ENCODE data around the gene PDGFD.

PDGFD gene

GRCh38 chr11:104033561-104033960, 130.4 kb downstream of the PDGFD start:
- Histone ChIP-seq H3K9ac (ENCODE audit: low read depth, low read length) (no peak overlapping the region), H4K20me1 (ENCODE audit: insufficient read depth, low read length) (no peaks in the 10 kb centered on the region), H3K4me1 (ENCODE audit: insufficient read depth, low read length) (no peaks in the 10 kb centered on the region), H3K4me2 (ENCODE audit: insufficient read depth, low read length) (no peak overlapping the region), H3K27ac (ENCODE audit: low read length) (no peak overlapping the region), H3K36me3 (ENCODE audit: insufficient read depth, low read length) (no peaks in the 10 kb centered on the region), H3K9me3 (ENCODE audit: insufficient read depth, low read length, severe bottlenecking) (no peaks in the 10 kb centered on the region), H3K27me3 (ENCODE audit: insufficient read depth, low read length, poor library complexity) (no peaks in the 10 kb centered on the region), H3K79me2 (ENCODE audit: insufficient read depth, low read length) (no peaks in the 10 kb centered on the region), H2AFZ (ENCODE audit: low read depth, low read length) (no peak overlapping the region), H3K4me3 (ENCODE audit: low read depth in 1 of 2, low read length in 2 of 2) (no peak overlapping the region)
- DNase-seq (no peak), ATAC-seq (ENCODE audit: insufficient read depth, low read depth) (no peak)
- TF ChIP-seq, protein P1, sequence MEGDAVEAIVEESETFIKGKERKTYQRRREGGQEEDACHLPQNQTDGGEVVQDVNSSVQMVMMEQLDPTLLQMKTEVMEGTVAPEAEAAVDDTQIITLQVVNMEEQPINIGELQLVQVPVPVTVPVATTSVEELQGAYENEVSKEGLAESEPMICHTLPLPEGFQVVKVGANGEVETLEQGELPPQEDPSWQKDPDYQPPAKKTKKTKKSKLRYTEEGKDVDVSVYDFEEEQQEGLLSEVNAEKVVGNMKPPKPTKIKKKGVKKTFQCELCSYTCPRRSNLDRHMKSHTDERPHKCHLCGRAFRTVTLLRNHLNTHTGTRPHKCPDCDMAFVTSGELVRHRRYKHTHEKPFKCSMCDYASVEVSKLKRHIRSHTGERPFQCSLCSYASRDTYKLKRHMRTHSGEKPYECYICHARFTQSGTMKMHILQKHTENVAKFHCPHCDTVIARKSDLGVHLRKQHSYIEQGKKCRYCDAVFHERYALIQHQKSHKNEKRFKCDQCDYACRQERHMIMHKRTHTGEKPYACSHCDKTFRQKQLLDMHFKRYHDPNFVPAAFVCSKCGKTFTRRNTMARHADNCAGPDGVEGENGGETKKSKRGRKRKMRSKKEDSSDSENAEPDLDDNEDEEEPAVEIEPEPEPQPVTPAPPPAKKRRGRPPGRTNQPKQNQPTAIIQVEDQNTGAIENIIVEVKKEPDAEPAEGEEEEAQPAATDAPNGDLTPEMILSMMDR (IDR thresholded peaks at IDR 0.05; ENCODE audit: borderline replicate concordance, extremely low read depth, low read length, poor library complexity, severe bottlenecking): no peak
- TF ChIP-seq EZH2 (IDR thresholded peaks at IDR 0.05; ENCODE audit: borderline replicate concordance, low read depth, low read length, severe bottlenecking): no peak

- Histone ChIP-seq H3K27me3 (ENCODE audit: insufficient read depth, low read length, poor library complexity) (no peaks in the 10 kb centered on the region), H3K9ac (ENCODE audit: low read depth, low read length) (no peak overlapping the region), H3K79me2 (ENCODE audit: insufficient read depth, low read length) (no peaks in the 10 kb centered on the region), H2AFZ (ENCODE audit: low read depth, low read length) (no peak overlapping the region), H3K9me3 (ENCODE audit: insufficient read depth, low read length, severe bottlenecking) (no peaks in the 10 kb centered on the region), H3K4me1 (ENCODE audit: insufficient read depth, low read length) (no peaks in the 10 kb centered on the region), H3K27ac (ENCODE audit: low read length) (no peak overlapping the region), H3K4me3 (ENCODE audit: low read depth in 1 of 2, low read length in 2 of 2) (no peak overlapping the region), H4K20me1 (ENCODE audit: insufficient read depth, low read length) (no peaks in the 10 kb centered on the region), H3K4me2 (ENCODE audit: insufficient read depth, low read length) (no peak overlapping the region), H3K36me3 (ENCODE audit: insufficient read depth, low read length) (no peaks in the 10 kb centered on the region)
- TF ChIP-seq, protein P1 (IDR thresholded peaks at IDR 0.05; ENCODE audit: borderline replicate concordance, extremely low read depth, low read length, poor library complexity, severe bottlenecking): no peak
- TF ChIP-seq EZH2 (IDR thresholded peaks at IDR 0.05; ENCODE audit: borderline replicate concordance, low read depth, low read length, severe bottlenecking): no peak
- DNase-seq (no peak), ATAC-seq (ENCODE audit: insufficient read depth, low read depth) (no peak)
Observed at GRCh38 chr11:104033134-104033533, 130.8 kb downstream of the PDGFD start.

DNA sequence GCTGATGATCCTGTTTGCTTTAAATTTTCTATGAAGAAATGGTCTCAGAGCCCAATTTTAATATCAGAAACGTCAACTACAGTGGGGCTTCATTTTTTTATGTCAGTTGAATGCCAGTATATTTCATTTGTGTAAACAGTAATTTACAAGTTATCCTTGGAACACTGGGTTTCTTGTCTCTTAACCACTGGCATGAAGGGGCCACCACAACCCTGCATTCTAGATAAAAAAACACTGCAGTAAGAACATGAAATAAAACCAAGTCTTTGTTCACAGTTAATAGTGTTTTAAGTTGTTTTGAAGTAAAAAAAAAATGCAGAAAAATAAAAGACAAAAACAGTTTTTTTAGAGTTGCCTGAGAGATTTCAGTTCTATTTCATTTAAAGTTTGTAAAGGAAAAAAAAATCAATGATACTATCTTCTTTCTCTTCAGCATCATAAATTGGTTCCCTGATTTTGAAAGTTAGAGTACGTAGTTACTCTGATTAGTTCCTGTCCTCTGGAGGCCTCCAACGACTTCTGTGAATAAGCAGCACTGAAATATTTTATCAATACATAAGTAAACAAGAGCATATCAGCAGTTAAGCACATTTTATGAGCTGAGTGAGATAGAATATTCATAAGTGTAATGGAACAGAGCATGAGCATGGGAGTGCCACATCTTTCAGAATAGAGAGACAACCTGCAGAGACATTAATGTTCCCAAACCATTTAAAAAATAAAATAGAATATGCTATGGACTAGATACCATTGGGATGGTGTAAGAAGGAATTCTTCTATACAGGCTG, 135.3 kb downstream of the PDGFD start:
- Histone ChIP-seq H3K4me1 (ENCODE audit: insufficient read depth, low read length) (no peaks in the 10 kb centered on the region), H4K20me1 (ENCODE audit: insufficient read depth, low read length) (no peaks in the 10 kb centered on the region), H2AFZ (ENCODE audit: low read depth, low read length) (no peak overlapping the region), H3K36me3 (ENCODE audit: insufficient read depth, low read length) (no peaks in the 10 kb centered on the region), H3K79me2 (ENCODE audit: insufficient read depth, low read length) (no peaks in the 10 kb centered on the region), H3K4me3 (ENCODE audit: low read depth in 1 of 2, low read length in 2 of 2) (no peak overlapping the region), H3K27me3 (ENCODE audit: insufficient read depth, low read length, poor library complexity) (no peaks in the 10 kb centered on the region), H3K9me3 (ENCODE audit: insufficient read depth, low read length, severe bottlenecking) (no peaks in the 10 kb centered on the region), H3K27ac (ENCODE audit: low read length) (no peak overlapping the region), H3K4me2 (ENCODE audit: insufficient read depth, low read length) (no peak overlapping the region), H3K9ac (ENCODE audit: low read depth, low read length) (no peak overlapping the region)
- DNase-seq (no peak), ATAC-seq (ENCODE audit: insufficient read depth, low read depth) (no peak)
- no peak for TF ChIP-seq EZH2 (IDR thresholded peaks at IDR 0.05; ENCODE audit: borderline replicate concordance, low read depth, low read length, severe bottlenecking)
- TF ChIP-seq, protein P1 (IDR thresholded peaks at IDR 0.05; ENCODE audit: borderline replicate concordance, extremely low read depth, low read length, poor library complexity, severe bottlenecking): no peak
